HG03439 (cell line): ENCODE data around the gene CEP57L1.

Source experiments
- ATAC-seq: cut with Tn5 transposase; IDR thresholded peaks from one replicate; pipeline ENCODE4 v1.9.1; 2021; ENCODE audit warnings: mild to moderate bottlenecking, moderate library complexity; ENCODE audit not compliant: unreplicated experiment

Gene CEP57L1

DNA sequence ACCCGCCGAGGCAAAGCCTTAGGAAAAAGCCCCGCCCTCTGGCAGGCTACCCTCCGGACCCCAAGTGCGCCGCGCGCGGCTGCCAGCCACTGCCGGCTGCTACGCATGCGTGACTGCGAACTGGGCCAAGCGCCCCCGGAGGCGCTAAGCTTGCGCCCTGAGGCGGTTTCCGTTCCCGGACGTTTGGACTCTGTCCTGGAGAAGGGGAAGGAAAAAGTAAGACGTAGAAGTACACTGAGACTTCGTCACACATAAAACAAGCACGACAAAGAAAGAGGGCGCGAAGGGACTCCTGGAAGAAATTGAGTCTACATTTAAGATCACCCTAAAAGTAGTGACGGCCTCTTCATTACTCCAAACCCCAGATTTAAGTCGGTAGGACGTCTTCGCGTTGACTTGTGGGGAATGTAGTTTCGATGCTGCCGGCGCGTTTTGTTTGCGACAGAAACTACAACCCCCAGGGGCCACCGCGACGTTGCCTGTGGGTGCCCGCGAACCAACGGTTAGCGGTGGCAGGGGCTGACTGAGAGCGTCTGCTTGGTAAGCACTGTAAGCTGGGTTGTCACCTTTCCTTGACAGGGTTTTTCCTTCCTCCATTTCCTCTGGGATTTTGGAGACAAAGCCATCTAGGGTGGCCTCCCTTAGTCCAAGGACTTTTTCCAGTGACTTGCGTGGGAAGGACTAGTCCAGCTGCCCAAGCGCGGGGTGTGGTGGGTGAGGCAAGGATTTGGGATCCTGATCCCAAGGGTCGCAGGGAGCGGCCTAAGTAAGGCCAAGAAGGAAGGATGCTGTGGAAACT, at the start of gene CEP57L1:
Gene CEP57L1 (plus strand): TSS at position 472 of the 799 bp plus-strand sequence. CDS start 49,715 bp downstream, outside the sequence.
- peak; percentile 77 for ATAC-seq

GRCh38 chr6:109048176-109048575, 47.1 kb upstream of the CEP57L1 start:
- no peak for ATAC-seq

- no peak for ATAC-seq
Measured at GRCh38 chr6:109048670-109049415, 46.5 kb upstream of the CEP57L1 start.

- ATAC-seq = no peak
Measured at GRCh38 chr6:109050012-109050411, 45.3 kb upstream of the CEP57L1 start.

DNA sequence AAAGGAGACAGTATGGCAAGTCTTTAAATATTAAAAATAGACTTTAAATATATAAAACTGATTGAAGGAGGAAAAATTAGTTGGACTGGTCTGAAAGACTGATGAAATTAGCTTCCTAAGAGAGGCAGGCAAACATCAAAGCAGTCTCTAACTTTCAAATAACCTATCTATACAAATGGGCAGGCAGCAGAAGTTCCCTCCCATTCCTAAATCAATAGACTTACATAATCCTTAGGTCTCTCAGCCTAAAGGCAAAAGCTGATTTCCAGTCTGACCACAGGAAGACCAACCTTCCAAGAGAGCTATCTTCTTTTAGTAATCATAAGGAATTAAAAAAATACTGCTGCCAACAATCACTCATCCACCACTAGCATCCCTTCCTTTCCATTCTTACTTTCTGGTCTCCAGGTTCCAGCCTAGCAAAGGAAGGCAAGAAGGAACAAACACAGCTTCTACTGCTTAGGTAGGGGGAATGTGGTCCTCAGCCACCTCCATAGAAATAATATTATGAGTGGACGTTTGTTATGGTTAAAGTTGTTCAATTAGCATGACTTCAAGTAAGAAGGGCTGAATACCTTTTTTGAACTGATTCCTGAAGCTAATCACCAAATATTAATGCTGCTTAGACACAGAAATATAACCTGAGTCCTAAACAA, 44.7 kb upstream of the CEP57L1 start:
- ATAC-seq = no peak

DNA sequence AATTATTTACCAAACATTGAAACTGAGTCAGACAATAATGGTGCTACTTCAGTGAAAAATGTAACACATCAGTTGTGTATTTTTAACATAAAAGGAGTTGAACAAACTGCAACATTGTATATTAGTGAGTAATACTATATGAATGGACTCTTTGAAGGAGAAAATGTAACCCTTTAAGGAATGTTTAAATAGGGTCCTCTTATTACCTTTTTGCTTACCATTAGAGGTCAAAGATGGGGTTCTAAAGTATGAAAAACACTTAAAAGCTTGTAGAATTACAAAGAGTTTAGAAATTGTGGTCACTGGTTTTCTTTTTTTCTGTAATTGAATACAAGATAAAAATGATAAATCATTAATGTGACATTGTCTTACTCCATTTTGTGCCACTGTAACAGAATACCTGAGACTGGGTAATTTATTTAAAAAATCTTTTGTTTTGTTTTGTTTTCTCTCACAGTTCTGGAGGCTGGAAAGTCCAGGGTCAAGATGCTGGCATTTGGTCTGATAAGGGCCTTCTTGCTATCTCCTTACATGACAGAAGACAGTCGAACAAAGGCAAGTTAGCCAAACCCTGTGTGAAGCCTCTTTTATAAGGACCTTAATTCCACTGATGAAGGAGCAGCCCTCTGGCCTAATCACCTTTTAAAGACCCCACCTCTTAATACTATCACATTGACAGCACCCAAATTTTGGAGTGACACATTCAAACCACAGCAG, 43.8 kb upstream of the CEP57L1 start:
- no peak for ATAC-seq

- ATAC-seq = no peak
Measured at GRCh38 chr6:109052018-109052651, 43.2 kb upstream of the CEP57L1 start.

DNA sequence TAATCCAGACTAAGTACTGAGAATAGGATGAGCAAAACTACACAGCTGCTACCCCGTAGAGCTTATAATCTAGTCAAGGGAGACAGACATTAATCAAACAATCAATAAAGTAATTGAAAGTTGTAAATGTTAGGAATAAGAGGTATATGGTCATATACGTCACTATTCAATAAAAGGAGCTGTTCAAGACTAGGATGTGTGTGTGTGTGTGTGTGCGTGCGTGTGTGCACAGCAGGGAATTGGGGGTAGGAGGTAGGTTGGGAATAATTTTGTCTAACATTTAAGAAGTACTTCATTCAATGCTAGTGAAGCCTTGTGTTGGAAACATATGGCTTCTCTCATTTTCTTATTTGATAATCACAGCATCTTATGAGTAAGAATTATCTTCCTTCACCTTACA, 42.5 kb upstream of the CEP57L1 start:
- no peak for ATAC-seq

DNA sequence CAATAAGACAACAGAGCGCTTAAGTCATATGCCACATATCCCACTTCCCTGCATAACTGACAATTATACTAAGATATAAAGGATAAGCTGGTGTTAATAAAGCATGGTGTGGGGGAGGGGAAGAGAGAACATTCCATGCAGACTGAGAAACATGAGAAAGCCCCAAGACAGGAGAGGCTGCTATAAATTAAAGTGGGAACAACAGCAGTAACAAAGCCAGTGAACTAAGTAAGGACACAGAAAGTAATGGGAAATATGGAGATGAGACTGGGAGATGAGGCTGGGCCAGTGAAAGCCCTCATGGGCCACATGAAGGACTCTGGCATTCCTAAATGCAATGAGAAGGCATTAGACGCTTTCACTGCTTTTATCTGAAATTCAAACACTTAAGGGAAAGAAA, 42.0 kb upstream of the CEP57L1 start:
- ATAC-seq = no peak

- ATAC-seq = no peak
Measured at GRCh38 chr6:109055771-109056235, 39.5 kb upstream of the CEP57L1 start.

GRCh38 chr6:109056661-109057060, 38.6 kb upstream of the CEP57L1 start:
- no peak for ATAC-seq

- no peak for ATAC-seq
Measured at GRCh38 chr6:109058620-109059019, 36.7 kb upstream of the CEP57L1 start.

DNA sequence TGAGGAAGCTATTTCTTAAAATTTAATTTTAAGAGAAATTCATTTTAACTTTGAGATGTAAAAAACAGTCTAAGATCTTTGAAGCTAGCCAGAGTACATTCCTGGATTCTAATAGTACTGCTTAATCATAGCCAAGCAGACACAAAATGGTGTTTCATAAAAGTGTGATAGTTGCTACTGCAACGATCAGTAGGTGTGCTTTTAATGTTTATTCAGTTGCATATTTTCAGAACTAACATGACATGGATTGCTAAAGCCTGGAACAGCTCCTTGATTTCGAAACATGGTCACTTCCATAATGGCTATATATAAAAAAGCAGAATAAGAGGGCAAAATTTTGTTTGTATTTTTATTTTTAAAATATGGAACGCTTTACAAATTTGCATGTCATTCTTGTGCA, 36.2 kb upstream of the CEP57L1 start:
- no peak for ATAC-seq

DNA sequence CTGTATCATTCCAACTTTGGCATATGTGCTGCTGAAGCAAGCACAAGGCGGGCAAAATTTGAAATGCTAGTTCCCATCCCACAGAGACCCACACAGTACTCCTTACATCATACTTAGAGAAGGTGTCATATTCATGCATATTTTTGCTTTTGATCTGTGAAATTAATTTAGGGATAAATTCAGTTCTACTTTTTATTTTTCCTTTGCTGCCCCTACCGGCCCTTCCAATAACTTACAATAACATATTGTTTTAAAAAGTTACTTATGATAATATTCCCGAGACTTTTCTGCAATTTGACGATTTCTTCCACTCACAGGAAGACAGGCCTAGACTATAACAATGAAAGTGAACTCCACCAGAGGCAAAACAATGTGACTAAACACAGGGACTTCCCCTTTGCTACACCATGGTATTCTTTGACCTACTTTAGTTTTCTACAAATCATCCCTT, 35.7 kb upstream of the CEP57L1 start:
- ATAC-seq = no peak

GRCh38 chr6:109060571-109060970, 34.7 kb upstream of the CEP57L1 start:
- no peak for ATAC-seq

- ATAC-seq = no peak
Measured at GRCh38 chr6:109062216-109062615, 33.1 kb upstream of the CEP57L1 start.

GRCh38 chr6:109062767-109063352, 32.4 kb upstream of the CEP57L1 start:
- no peak for ATAC-seq

GRCh38 chr6:109069746-109070145, 25.6 kb upstream of the CEP57L1 start:
- no peak for ATAC-seq

DNA sequence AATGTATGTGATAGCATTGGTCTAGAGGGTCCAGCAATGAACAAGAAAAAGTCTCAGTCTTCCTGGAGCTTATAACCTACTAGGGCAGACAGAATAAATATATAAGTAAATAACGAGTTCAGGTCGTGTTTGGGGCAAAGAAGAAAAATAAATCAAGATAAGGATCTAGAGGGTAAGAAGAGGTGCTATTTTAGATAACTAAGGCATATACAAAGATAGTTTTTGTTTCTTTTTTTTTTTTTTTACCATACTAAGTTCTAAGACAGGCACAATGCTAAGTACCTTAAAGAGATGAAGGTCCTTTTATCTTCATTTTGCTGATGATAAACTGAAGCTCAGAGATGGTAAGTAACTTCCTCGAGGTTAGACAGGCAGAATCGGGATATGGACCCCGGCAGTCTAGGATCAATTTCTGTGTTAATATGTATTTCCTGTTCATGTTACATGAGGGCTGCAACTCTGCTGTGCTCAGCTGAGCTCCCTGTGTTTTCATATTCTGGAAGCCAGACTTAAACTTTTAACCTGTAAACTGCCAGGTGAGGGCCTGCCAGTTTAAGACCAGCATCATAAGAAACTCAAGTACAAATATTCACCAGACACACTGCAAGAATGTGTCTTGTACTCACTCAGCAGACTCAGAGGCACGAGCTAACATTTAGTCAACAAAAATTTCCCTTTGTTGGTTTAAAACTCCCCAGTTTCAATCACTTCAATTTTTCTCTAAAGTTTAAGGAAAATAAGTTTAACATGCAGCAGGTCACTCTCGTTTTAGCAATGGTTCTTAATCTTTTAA, 24.0 kb upstream of the CEP57L1 start:
- no peak for ATAC-seq
